GM12874 (cell line): Measurements from ENCODE around the gene THRAP3.

Experiments
- TF ChIP-seq, protein P1 (sequence below): IDR thresholded peaks from 2 replicates; pipeline ENCODE4 v1.5.1; 2011; ENCODE audit warnings: low read depth, mild to moderate bottlenecking, control low read depth, low read length, moderate library complexity; ENCODE audit not compliant: insufficient read depth

Gene THRAP3

DNA sequence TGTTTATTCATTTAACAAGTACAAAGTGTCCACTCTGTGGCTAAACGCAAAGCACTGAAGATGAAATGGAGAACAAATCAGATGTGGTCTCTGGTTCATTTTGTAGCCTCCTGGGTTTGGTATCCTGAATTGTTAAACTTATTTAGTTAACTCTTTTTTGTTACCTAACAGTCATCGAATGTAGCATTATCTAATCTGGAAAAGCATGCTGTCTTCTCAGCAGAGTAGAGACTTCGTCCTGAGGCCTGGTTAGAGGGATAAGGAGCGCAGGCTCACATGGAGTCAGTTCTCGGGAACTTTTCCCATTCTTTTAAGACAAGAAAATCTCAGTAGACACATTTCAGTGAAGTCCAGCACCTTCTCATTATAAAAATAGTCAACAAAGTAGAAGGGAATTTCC lies 48.8 kb downstream of the THRAP3 start:
- TF ChIP-seq, protein P1, sequence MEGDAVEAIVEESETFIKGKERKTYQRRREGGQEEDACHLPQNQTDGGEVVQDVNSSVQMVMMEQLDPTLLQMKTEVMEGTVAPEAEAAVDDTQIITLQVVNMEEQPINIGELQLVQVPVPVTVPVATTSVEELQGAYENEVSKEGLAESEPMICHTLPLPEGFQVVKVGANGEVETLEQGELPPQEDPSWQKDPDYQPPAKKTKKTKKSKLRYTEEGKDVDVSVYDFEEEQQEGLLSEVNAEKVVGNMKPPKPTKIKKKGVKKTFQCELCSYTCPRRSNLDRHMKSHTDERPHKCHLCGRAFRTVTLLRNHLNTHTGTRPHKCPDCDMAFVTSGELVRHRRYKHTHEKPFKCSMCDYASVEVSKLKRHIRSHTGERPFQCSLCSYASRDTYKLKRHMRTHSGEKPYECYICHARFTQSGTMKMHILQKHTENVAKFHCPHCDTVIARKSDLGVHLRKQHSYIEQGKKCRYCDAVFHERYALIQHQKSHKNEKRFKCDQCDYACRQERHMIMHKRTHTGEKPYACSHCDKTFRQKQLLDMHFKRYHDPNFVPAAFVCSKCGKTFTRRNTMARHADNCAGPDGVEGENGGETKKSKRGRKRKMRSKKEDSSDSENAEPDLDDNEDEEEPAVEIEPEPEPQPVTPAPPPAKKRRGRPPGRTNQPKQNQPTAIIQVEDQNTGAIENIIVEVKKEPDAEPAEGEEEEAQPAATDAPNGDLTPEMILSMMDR, result no peak

- TF ChIP-seq, protein P1, result no peak
Measured at GRCh38 chr1:36274201-36274600, 50.0 kb downstream of the THRAP3 start.

- TF ChIP-seq, protein P1, result no peak
Measured at GRCh38 chr1:36276688-36277087, 52.4 kb downstream of the THRAP3 start.

GRCh38 chr1:36279110-36279788 lies 55.0 kb downstream of the THRAP3 start:
- TF ChIP-seq, protein P1, result no peak

DNA sequence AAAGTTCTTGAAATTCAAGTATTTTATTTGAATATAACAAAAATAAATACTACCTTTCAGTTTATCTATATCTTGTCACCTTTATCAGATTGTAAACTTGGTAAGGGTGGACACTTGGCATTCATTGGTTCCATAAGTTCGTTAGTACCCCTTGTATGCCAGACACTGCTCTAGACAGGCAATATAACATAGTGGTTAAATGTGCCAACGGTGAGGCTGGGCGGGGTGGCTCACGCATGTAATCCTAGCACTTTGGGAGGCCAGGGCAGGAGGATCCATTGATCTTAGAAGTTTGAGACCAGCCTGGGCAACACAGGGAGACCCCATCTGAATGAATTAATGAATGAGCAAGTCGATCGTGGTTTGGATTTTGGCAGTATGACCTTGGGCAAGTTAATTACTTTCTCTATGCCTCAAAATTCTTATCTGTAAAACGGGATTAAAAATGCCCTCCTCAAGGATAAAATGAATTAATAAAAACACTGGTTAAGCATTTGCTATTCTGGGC lies 55.6 kb downstream of the THRAP3 start:
- TF ChIP-seq, protein P1, result no peak

GRCh38 chr1:36284061-36284460 lies 59.8 kb downstream of the THRAP3 start:
- TF ChIP-seq, protein P1, result no peak

DNA sequence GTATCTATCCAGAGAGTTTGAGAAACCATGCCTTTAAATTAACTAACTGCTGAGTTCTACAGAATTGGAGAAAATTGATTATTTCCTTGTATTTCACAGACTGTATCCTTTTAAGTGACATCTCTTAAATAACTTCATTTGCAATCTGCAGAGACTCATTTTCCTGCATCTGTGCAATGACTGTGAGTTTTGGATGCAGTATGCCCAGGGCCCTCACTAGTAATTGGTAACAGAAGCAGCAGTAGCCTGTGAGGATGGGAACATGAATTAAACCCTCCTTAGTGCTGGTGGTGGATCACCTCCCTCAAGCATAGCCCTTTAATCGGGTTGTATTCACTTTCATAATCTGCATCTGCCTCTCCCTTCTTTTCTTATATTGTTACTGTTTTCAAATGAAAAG lies 60.3 kb downstream of the THRAP3 start:
- TF ChIP-seq, protein P1, result no peak
